Endodermal cell (in vitro differentiated cells): ENCODE results near the gene POC1B. TPM values are rescaled to one million over a fixed set of nuclear protein-coding genes. Genes with fewer than 3 reads are reported as not detected.

Source experiments
- DNase-seq: peaks from one replicate; pipeline ENCODE4 v3.0.0-alpha.2; 2017
- H3K27ac ChIP-seq: 2 replicates; pipeline ENCODE4 v1.5.1; 2013; ENCODE audit warnings: mild to moderate bottlenecking, low read depth, low read length, moderate library complexity
- H3K27me3 ChIP-seq: 2 replicates; pipeline ENCODE4 v1.6.1; 2013; ENCODE audit warnings: mild to moderate bottlenecking, low read length, moderate library complexity; ENCODE audit not compliant: insufficient read depth, control insufficient read depth, poor library complexity, severe bottlenecking
- H3K36me3 ChIP-seq: 2 replicates; pipeline ENCODE4 v1.7.0; 2013; ENCODE audit warnings: mild to moderate bottlenecking, low read length, moderate library complexity; ENCODE audit not compliant: control insufficient read depth, insufficient read depth
- H3K4me1 ChIP-seq: one replicate; pipeline ENCODE4 v1.7.0; 2013; ENCODE audit warnings: low read length; ENCODE audit not compliant: control insufficient read depth, insufficient read depth
- H3K4me3 ChIP-seq: 2 replicates; pipeline ENCODE4 v1.5.1; 2013; ENCODE audit warnings: mild to moderate bottlenecking, low read length, moderate library complexity
- H3K9ac ChIP-seq: 2 replicates; pipeline ENCODE4 v1.6.1; 2013; ENCODE audit warnings: mild to moderate bottlenecking, low read length, moderate library complexity; ENCODE audit not compliant: poor library complexity, severe bottlenecking; ENCODE audit errors: extremely low read depth
- H3K9me3 ChIP-seq: 2 replicates; pipeline ENCODE4 v1.6.1; 2013; ENCODE audit warnings: mild to moderate bottlenecking, low read length, moderate library complexity; ENCODE audit not compliant: control insufficient read depth
- H3K27ac Mint-ChIP-seq: 2 replicates; pipeline ENCODE4 v1.8.0; 2020; ENCODE audit warnings: mixed read lengths
- H3K27me3 Mint-ChIP-seq: 2 replicates; pipeline ENCODE4 v1.8.0; 2021; ENCODE audit warnings: mild to moderate bottlenecking, mixed read lengths; ENCODE audit not compliant: insufficient read depth
- H3K36me3 Mint-ChIP-seq: 2 replicates; pipeline ENCODE4 v1.8.0; 2020; ENCODE audit warnings: low read depth, mixed read lengths
- H3K4me1 Mint-ChIP-seq: 2 replicates; pipeline ENCODE4 v1.8.0; 2020; ENCODE audit warnings: mixed read lengths
- H3K4me3 Mint-ChIP-seq: 2 replicates; pipeline ENCODE4 v1.8.0; 2020; ENCODE audit warnings: mild to moderate bottlenecking, moderate library complexity, mixed read lengths
- H3K9me3 Mint-ChIP-seq: 2 replicates; pipeline ENCODE4 v1.8.0; 2020; ENCODE audit warnings: mild to moderate bottlenecking, mixed read lengths
- WGBS, 2 experiments: methylation state at CpG; one replicate each; pipeline versions ENCODE4 v1.1.5 to v1.1.7; 2013; ENCODE audit warnings: missing lambda C conversion rate in 2 of 2, mixed read lengths in 1 of 2; ENCODE audit not compliant: insufficient coverage in 1 of 2, insufficient read length in 1 of 2; 5-methylcytosine and 5-hydroxymethylcytosine counted together
- total RNA-seq, 2 donors: library from RNA; stranded (reverse); fragmentation: NEBNext Ultra II Directional in 1 of 2; extraction: Animal tissue kit (Norgen Biotek cat#: 25700) in 1 of 2; gene quantifications; 2 replicates in 1 of 2; 3 replicates in 1 of 2; pipeline ENCODE4 v1.2.1, GENCODE V29; 2021
- TF ChIP-seq, protein P1 (sequence below): fragments of 200-600 bp; sonication (generic); conservative IDR thresholded peaks from 2 replicates; pipeline ENCODE4 v1.5.0; 2021; ENCODE audit warnings: antibody characterized with exemption, mild to moderate bottlenecking

Gene POC1B
- total RNA-seq, 2 donors from 2014 or later = 22.3 to 36.1 TPM

DNA sequence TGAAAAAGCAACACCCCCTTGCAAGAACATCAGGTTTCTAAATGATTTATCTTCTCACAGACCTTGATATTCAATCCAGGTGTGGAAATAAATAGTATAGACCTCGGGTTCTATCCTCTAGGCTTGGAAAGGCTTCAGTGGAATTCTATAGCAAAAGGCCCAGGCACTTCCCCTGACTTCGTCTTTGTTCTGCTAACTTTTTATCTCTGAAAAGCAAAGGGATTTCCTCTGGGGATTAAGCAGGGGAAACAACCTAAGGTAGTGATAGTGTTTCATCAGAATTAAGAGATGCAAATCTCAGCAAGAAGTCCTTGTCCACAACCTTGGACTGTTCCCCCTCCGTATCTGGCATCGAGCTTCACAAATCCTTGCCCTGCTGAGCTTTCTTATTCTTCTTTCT lies 114.0 kb downstream of the POC1B start:
- Histone ChIP-seq H3K36me3 (no peaks in the 10 kb centered on the region), H3K4me3 (peak overlapping the region; percentile 30), H3K9ac (no peak overlapping the region), H3K27me3 (no peaks in the 10 kb centered on the region), H3K27ac (no peak overlapping the region), H3K9me3 (no peaks in the 10 kb centered on the region), H3K4me1 (peaks cover 13% of the 10 kb centered on the region)
- Mint-ChIP-seq H3K27ac (peak overlapping the region; percentile 89), H3K4me1 (peaks cover 32% of the 10 kb centered on the region), H3K4me3 (peak overlapping the region; percentile 12), H3K9me3 (peaks cover 19% of the 10 kb centered on the region), H3K36me3 (no peaks in the 10 kb centered on the region), H3K27me3 (no peaks in the 10 kb centered on the region)
- TF ChIP-seq, protein P1, sequence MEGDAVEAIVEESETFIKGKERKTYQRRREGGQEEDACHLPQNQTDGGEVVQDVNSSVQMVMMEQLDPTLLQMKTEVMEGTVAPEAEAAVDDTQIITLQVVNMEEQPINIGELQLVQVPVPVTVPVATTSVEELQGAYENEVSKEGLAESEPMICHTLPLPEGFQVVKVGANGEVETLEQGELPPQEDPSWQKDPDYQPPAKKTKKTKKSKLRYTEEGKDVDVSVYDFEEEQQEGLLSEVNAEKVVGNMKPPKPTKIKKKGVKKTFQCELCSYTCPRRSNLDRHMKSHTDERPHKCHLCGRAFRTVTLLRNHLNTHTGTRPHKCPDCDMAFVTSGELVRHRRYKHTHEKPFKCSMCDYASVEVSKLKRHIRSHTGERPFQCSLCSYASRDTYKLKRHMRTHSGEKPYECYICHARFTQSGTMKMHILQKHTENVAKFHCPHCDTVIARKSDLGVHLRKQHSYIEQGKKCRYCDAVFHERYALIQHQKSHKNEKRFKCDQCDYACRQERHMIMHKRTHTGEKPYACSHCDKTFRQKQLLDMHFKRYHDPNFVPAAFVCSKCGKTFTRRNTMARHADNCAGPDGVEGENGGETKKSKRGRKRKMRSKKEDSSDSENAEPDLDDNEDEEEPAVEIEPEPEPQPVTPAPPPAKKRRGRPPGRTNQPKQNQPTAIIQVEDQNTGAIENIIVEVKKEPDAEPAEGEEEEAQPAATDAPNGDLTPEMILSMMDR = no peak
- DNase-seq = no peak
- WGBS, 2 experiments = 39 to 59% methylated on average over 3 to 4 of the region's 4 CpGs

DNA sequence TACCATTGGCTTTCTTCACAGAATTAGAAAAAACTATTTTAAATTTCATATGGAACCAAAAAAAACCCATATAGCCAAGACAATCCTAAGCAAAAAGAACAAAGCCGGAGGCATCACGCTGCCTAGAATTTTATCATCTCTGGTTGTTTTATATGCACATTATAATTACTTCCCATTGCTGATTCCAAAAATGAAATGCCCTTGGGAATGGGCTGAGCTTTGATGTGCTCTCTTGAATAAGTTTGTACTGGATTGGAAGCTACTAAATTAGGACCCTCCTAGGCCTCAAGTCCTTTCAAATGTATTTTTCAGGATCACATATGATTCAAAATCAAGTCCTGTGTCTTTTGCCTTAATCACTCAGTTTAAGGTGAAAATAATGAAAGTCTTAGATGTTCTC lies 114.6 kb downstream of the POC1B start:
- Histone ChIP-seq H3K27me3 (no peaks in the 10 kb centered on the region), H3K9me3 (no peaks in the 10 kb centered on the region), H3K36me3 (no peaks in the 10 kb centered on the region), H3K27ac (no peak overlapping the region), H3K9ac (no peak overlapping the region), H3K4me1 (peaks cover 11% of the 10 kb centered on the region), H3K4me3 (peak overlapping the region; percentile 30)
- Mint-ChIP-seq H3K4me3 (peak overlapping the region; percentile 12), H3K4me1 (peaks cover 29% of the 10 kb centered on the region), H3K9me3 (peaks cover 19% of the 10 kb centered on the region), H3K27ac (peak overlapping the region; percentile 70), H3K27me3 (no peaks in the 10 kb centered on the region), H3K36me3 (no peaks in the 10 kb centered on the region)
- WGBS, 2 experiments = 100% methylated on average over 2 of the region's 2 CpGs; no CpG with 5 or more reads in 1 of the 2 experiments
- DNase-seq = no peak
- TF ChIP-seq, protein P1 = no peak

DNA sequence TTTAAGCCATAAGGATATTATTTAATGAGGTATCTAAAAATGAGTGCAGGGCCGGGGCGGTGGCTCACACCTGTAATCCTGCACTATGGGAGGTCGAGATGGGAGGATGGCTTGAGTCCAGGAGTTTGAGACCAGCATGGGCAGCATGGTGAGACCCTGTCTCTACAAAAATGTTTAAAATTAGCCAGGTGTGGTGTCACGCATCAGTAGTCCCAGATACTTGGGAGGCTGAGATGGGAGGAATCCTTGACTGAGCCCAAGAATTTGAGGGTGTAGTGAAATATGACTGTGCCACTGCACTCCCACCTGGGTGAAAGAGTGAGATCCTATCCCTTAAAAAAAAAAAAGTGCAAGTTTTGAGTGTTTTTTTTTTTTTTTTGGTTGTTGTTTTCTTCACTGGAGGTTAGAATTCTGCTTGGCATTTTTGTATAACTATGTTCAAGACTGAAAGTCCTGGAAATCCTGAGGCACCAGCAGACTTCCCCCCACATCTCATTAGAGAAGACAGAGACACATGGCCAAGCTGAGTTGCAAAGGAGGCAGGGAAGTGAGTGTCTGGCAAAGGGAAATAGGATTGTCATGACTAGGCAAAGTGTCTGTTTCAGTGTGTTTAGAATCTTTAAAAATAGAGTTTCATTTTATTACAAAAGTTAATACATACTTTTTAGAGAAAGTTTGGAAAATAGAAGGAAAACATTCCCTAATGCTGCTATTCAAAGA lies 120.1 kb downstream of the POC1B start:
- peaks cover 19% of the 10 kb centered on the region for H3K9me3 Mint-ChIP-seq

More for the DNA sequence above, 120.1 kb downstream of the POC1B start:
- no peaks in the 10 kb centered on the region for H3K9me3 ChIP-seq
- peaks cover 5% of the 10 kb centered on the region for H3K4me1 ChIP-seq
- Mint-ChIP-seq H3K4me1 (peaks cover 11% of the 10 kb centered on the region), H3K27me3 (no peaks in the 10 kb centered on the region), H3K4me3 (no peak overlapping the region), H3K27ac (no peak overlapping the region), H3K36me3 (no peaks in the 10 kb centered on the region)
- TF ChIP-seq, protein P1 = no peak
- H3K9ac ChIP-seq = no peak overlapping the region
- H3K27ac ChIP-seq = no peak overlapping the region
- H3K36me3 ChIP-seq = no peaks in the 10 kb centered on the region
- DNase-seq = no peak
- H3K4me3 ChIP-seq = no peak overlapping the region
- WGBS, 2 experiments = 86 to 92% methylated on average over 4 of the region's 4 CpGs
- no peaks in the 10 kb centered on the region for H3K27me3 ChIP-seq
